Measurements from ENCODE around the gene IGSF23.

The IGSF23 gene

DNA sequence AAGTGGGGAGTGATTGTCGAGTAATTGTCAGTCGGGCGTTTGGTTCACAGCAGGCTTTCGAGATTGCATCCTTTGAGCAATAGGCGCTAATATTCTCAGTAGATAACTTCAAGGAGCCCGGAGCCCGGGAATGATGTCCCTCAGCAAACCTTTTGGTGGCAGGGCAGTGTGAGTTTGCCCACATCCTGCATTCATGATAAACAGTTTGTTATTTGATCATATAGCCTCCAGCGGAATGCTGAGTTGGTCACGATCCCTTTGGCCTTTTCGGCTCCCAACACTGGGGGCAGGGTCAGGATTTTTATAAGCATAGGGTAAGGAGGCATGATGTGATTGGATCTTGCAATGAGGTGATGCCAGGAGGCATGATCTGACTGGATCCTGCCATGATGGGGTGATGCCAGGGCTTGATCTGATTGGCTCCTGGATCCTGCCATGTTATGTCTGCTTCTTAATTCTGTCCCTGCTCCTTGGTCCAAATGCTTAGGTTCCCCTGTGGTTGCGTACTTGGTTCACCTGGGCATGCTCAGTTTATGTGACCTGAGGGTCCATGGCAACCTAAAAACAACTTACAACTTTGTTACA is 38.2 kb upstream of the IGSF23 start:
- no peaks in the 10 kb centered on the region for H3K27me3 ChIP-seq (ENCODE audit: control insufficient read depth in 1 of 2, insufficient read depth in 2 of 2, low read length in 2 of 2)
- H3K4me1 ChIP-seq (ENCODE audit: insufficient read depth, low read length): no peaks in the 10 kb centered on the region
- no peak overlapping the region for H3K9ac ChIP-seq (ENCODE audit: low read length)
- H3K27ac ChIP-seq (ENCODE audit: low read depth, low read length): no peak overlapping the region
- H3K4me3 ChIP-seq (ENCODE audit: low read depth in 1 of 2, low read length in 2 of 2): no peak overlapping the region
- H3K36me3 ChIP-seq (ENCODE audit: insufficient read depth, low read length): no peaks in the 10 kb centered on the region
- H3K9me3 ChIP-seq (ENCODE audit: low read length): no peaks in the 10 kb centered on the region

- Histone ChIP-seq H3K36me3 (ENCODE audit: insufficient read depth, low read length) (no peaks in the 10 kb centered on the region), H3K9me3 (ENCODE audit: low read length) (no peaks in the 10 kb centered on the region), H3K4me1 (ENCODE audit: insufficient read depth, low read length) (no peaks in the 10 kb centered on the region), H3K27me3 (ENCODE audit: control insufficient read depth in 1 of 2, insufficient read depth in 2 of 2, low read length in 2 of 2) (no peaks in the 10 kb centered on the region), H3K9ac (ENCODE audit: low read length) (no peak overlapping the region), H3K4me3 (ENCODE audit: low read depth in 1 of 2, low read length in 2 of 2) (no peak overlapping the region), H3K27ac (ENCODE audit: low read depth, low read length) (no peak overlapping the region)
Measured at GRCh38 chr19:44576843-44577565, 36.4 kb upstream of the IGSF23 start.

GRCh38 chr19:44577566-44577874 is 35.8 kb upstream of the IGSF23 start:
- H3K4me1 ChIP-seq (ENCODE audit: insufficient read depth, low read length): no peaks in the 10 kb centered on the region
- H3K9me3 ChIP-seq (ENCODE audit: low read length): no peaks in the 10 kb centered on the region
- H3K27me3 ChIP-seq (ENCODE audit: control insufficient read depth in 1 of 2, insufficient read depth in 2 of 2, low read length in 2 of 2): no peaks in the 10 kb centered on the region
- no peak overlapping the region for H3K4me3 ChIP-seq (ENCODE audit: low read depth in 1 of 2, low read length in 2 of 2)
- no peak overlapping the region for H3K9ac ChIP-seq (ENCODE audit: low read length)
- no peak overlapping the region for H3K27ac ChIP-seq (ENCODE audit: low read depth, low read length)
- no peaks in the 10 kb centered on the region for H3K36me3 ChIP-seq (ENCODE audit: insufficient read depth, low read length)

DNA sequence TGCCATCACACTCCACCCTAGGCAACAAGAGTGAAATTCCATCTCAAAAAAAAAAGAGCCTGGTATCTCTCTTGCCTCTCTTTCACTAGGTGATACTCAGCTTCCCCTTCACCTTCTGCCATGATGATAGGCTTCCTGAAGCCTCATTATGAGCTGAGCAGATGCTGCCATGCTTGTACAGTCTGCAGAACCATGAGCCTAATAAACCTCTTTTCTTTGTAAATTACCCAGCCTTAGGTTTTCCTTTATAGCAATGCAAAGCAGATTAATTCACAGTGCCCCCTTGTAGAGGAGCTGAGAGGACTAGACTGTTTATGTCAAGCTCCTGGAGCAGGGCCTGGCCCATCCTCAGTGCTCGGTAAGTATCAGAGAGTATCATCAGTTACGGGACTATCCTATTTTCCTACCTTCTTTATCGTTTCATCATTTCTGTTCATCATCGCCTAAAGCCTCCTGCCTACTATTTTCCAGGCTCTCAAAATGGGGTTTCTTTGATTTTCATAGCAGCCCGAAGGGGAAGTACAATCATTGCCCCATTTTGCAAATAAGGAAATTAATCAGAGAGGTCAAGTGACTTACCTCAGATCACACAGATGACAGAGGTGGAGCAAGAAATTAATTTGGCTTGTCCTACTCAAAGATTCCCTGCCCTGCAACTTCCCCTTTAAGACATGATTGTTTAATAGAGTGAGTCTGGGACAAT is 33.5 kb upstream of the IGSF23 start:
- Histone ChIP-seq H3K4me1 (ENCODE audit: insufficient read depth, low read length) (no peaks in the 10 kb centered on the region), H3K4me3 (ENCODE audit: low read depth in 1 of 2, low read length in 2 of 2) (no peak overlapping the region), H3K9ac (ENCODE audit: low read length) (no peak overlapping the region), H3K36me3 (ENCODE audit: insufficient read depth, low read length) (no peaks in the 10 kb centered on the region), H3K27ac (ENCODE audit: low read depth, low read length) (no peak overlapping the region), H3K27me3 (ENCODE audit: control insufficient read depth in 1 of 2, insufficient read depth in 2 of 2, low read length in 2 of 2) (no peaks in the 10 kb centered on the region), H3K9me3 (ENCODE audit: low read length) (no peaks in the 10 kb centered on the region)

DNA sequence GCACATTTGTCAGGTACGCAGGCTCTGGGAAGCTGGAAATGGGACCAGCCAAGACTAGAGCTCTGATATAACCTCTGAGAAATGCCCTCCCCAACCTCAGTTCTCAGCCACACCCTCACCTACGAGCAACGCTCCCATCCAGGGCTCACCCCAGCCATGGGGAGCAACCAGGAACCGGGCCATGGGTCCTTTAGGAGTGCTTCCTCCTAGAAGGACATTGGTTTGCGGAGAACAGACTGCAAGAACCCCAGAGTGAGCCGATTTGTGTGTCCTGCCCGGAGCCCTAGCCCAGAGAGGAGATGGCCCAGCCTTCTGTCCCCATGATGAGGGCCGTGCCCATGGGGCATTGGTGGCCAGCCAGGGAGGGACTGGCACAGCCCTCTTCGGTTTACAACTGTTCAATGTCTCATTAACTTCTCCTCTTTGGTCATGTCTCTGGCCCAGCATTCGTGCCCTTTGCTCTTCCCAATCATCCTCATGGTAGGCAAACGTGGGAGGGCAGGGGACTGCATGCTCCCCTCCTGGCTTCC is 32.9 kb upstream of the IGSF23 start:
- Histone ChIP-seq H3K4me1 (ENCODE audit: insufficient read depth, low read length) (no peaks in the 10 kb centered on the region), H3K4me3 (ENCODE audit: low read depth in 1 of 2, low read length in 2 of 2) (no peak overlapping the region), H3K9me3 (ENCODE audit: low read length) (no peaks in the 10 kb centered on the region), H3K9ac (ENCODE audit: low read length) (no peak overlapping the region), H3K36me3 (ENCODE audit: insufficient read depth, low read length) (no peaks in the 10 kb centered on the region), H3K27ac (ENCODE audit: low read depth, low read length) (no peak overlapping the region), H3K27me3 (ENCODE audit: control insufficient read depth in 1 of 2, insufficient read depth in 2 of 2, low read length in 2 of 2) (no peaks in the 10 kb centered on the region)

- no peaks in the 10 kb centered on the region for H3K27me3 ChIP-seq (ENCODE audit: control insufficient read depth in 1 of 2, insufficient read depth in 2 of 2, low read length in 2 of 2)
- H3K36me3 ChIP-seq (ENCODE audit: insufficient read depth, low read length): no peaks in the 10 kb centered on the region
- no peaks in the 10 kb centered on the region for H3K9me3 ChIP-seq (ENCODE audit: low read length)
- no peak overlapping the region for H3K4me3 ChIP-seq (ENCODE audit: low read depth in 1 of 2, low read length in 2 of 2)
- H3K27ac ChIP-seq (ENCODE audit: low read depth, low read length): no peak overlapping the region
- no peaks in the 10 kb centered on the region for H3K4me1 ChIP-seq (ENCODE audit: insufficient read depth, low read length)
- no peak overlapping the region for H3K9ac ChIP-seq (ENCODE audit: low read length)
Measured at GRCh38 chr19:44581288-44581687, 32.1 kb upstream of the IGSF23 start.

DNA sequence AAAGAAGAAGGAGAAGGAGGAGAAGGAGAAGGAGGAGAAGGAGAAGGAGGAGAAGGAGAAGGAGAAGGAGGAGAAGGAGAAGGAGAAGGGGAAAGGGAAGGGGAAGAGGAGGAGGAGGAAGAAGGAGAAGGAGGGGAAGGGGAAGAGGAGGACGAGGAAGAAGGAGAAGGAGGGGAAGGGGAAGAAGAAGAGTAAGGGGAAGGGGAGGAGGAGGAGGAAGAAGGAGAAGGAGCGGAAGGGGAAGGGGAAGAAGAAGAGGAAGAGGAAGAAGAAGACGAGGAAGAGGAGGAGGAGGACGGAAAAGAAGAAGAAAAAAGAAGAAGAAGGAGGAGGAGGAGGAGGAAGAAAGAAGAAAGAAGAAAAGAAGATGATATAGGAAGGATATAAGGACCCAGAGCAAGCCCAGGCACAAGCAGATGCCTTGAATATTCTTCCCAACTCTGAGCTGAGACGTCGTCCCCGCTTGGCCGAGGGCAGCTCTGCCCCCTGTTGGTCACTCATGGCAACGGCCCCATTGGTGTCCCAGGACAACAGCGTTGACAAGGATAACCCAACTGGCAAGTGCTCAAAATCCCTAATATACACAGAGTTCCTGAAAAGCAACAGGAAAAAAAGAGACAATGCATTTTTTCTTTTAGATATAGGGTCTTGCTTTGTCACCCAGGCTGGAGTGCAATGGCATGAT is 30.6 kb upstream of the IGSF23 start:
- Histone ChIP-seq H3K9me3 (ENCODE audit: low read length) (no peaks in the 10 kb centered on the region), H3K27me3 (ENCODE audit: control insufficient read depth in 1 of 2, insufficient read depth in 2 of 2, low read length in 2 of 2) (no peaks in the 10 kb centered on the region), H3K9ac (ENCODE audit: low read length) (no peak overlapping the region), H3K27ac (ENCODE audit: low read depth, low read length) (no peak overlapping the region), H3K4me1 (ENCODE audit: insufficient read depth, low read length) (no peaks in the 10 kb centered on the region), H3K36me3 (ENCODE audit: insufficient read depth, low read length) (no peaks in the 10 kb centered on the region), H3K4me3 (ENCODE audit: low read depth in 1 of 2, low read length in 2 of 2) (no peak overlapping the region)

GRCh38 chr19:44585371-44586133 is 27.8 kb upstream of the IGSF23 start:
- Histone ChIP-seq H3K36me3 (ENCODE audit: insufficient read depth, low read length) (no peaks in the 10 kb centered on the region), H3K27me3 (ENCODE audit: control insufficient read depth in 1 of 2, insufficient read depth in 2 of 2, low read length in 2 of 2) (no peaks in the 10 kb centered on the region), H3K27ac (ENCODE audit: low read depth, low read length) (no peak overlapping the region), H3K4me1 (ENCODE audit: insufficient read depth, low read length) (no peaks in the 10 kb centered on the region), H3K9me3 (ENCODE audit: low read length) (no peaks in the 10 kb centered on the region), H3K4me3 (ENCODE audit: low read depth in 1 of 2, low read length in 2 of 2) (no peak overlapping the region), H3K9ac (ENCODE audit: low read length) (no peak overlapping the region)

DNA sequence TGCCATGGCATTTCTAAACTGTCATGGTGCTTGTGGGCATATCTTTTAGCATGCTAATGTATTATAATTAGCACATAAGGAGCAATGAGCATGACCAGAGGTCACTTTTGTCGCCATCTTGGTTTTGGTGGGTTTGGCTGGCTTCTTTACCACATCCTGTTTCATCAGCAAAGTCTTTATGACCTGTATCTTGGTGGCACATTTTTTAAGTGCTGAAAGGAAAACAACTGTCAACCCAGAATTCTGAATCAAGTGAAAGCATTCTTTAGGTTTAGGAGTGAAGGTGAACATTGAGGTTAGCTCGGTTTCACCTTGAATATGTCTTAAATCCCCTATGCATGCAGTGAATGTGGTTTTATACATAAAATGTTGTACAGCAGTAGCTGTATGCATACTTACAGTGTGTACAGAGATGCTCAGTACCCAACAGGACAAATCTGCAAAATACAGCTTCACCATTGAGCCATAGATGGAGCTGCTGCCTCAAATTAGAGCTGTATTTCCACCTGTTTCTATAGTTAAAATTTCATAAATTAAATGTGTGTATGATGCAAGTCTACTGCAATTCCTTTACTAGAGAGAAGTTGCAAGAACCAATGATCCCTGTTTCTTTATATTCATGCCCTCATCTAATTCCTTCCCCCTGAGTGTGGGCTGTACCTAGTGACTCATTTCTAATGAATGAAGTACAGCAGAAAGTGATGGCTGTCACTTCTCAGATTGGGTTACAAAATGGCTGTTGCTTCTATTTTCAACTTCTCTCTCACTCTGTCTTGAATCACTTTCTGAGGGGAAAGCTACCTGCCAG is 25.2 kb upstream of the IGSF23 start:
- Histone ChIP-seq H3K27me3 (ENCODE audit: control insufficient read depth in 1 of 2, insufficient read depth in 2 of 2, low read length in 2 of 2) (no peaks in the 10 kb centered on the region), H3K9me3 (ENCODE audit: low read length) (no peaks in the 10 kb centered on the region), H3K27ac (ENCODE audit: low read depth, low read length) (no peak overlapping the region), H3K9ac (ENCODE audit: low read length) (no peak overlapping the region), H3K4me3 (ENCODE audit: low read depth in 1 of 2, low read length in 2 of 2) (no peak overlapping the region), H3K36me3 (ENCODE audit: insufficient read depth, low read length) (no peaks in the 10 kb centered on the region), H3K4me1 (ENCODE audit: insufficient read depth, low read length) (no peaks in the 10 kb centered on the region)

DNA sequence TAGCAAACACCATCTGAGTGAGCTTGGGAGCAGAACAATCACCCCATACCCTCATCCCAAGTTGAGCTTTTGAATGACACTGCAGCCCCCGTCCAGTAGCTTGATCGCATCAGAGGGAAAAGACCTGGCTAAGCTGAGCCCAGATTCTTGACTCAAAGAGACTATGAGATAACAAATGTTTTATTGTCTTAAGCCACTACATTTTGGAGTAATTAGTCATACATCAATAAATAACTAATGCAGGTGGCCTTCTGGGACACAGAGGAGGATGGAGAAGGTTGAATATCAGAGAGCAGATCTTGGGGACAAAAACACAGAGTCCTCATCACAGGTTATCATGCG is 24.6 kb upstream of the IGSF23 start:
- Histone ChIP-seq H3K9me3 (ENCODE audit: low read length) (no peaks in the 10 kb centered on the region), H3K4me3 (ENCODE audit: low read depth in 1 of 2, low read length in 2 of 2) (no peak overlapping the region), H3K27me3 (ENCODE audit: control insufficient read depth in 1 of 2, insufficient read depth in 2 of 2, low read length in 2 of 2) (no peaks in the 10 kb centered on the region), H3K27ac (ENCODE audit: low read depth, low read length) (no peak overlapping the region), H3K9ac (ENCODE audit: low read length) (no peak overlapping the region), H3K36me3 (ENCODE audit: insufficient read depth, low read length) (no peaks in the 10 kb centered on the region), H3K4me1 (ENCODE audit: insufficient read depth, low read length) (no peaks in the 10 kb centered on the region)
